Fibroblast of mammary gland (primary cell): ENCODE data around the gene ATXN3L.

Experiments
- DNase-seq: peaks from one replicate; pipeline ENCODE4 v3.0.0-alpha.2; 2010; ENCODE audit warnings: low read depth
- H3K4me3 ChIP-seq: 2 replicates; pipeline ENCODE4 v1.5.1; 2011; ENCODE audit warnings: low read depth, mild to moderate bottlenecking, low read length, moderate library complexity; ENCODE audit not compliant: control insufficient read depth
- CTCF ChIP-seq: conservative IDR thresholded peaks from 2 replicates; pipeline ENCODE4 v1.5.1; 2011; ENCODE audit warnings: low read depth, low read length, inconsistent platforms; ENCODE audit not compliant: control insufficient read depth, insufficient read depth

The ATXN3L gene

GRCh38 chrX:13298836-13299235 is 21.0 kb downstream of the ATXN3L start:
- DNase-seq = no peak
- no peak for TF ChIP-seq CTCF

GRCh38 chrX:13295841-13296240 is 24.0 kb downstream of the ATXN3L start:
- TF ChIP-seq CTCF = no peak
- no peak for DNase-seq
- no peak overlapping the region for H3K4me3 ChIP-seq

More at GRCh38 chrX:13298836-13299235, 21.0 kb downstream of the ATXN3L start:
- H3K4me3 ChIP-seq = no peak overlapping the region

GRCh38 chrX:13293700-13294099 is 26.2 kb downstream of the ATXN3L start:
- no peak overlapping the region for H3K4me3 ChIP-seq
- TF ChIP-seq CTCF = no peak
- DNase-seq = no peak

GRCh38 chrX:13290891-13291614 is 28.8 kb downstream of the ATXN3L start:
- H3K4me3 ChIP-seq = no peak overlapping the region
- no peak for DNase-seq
- TF ChIP-seq CTCF = no peak

- no peak for TF ChIP-seq CTCF
- no peak for DNase-seq
- no peak overlapping the region for H3K4me3 ChIP-seq
These were observed 31.2 kb downstream of the ATXN3L start for GRCh38 chrX:13288671-13289070.

GRCh38 chrX:13287816-13288215 is 32.0 kb downstream of the ATXN3L start:
- peak; percentile 51 for DNase-seq
- no peak for TF ChIP-seq CTCF
- H3K4me3 ChIP-seq = no peak overlapping the region
